ENCODE results near the gene SUN2. TPM values are rescaled to one million over a fixed set of nuclear protein-coding genes. Genes with fewer than 3 reads are reported as not detected.
A peak's percentile ranks its signal among the peaks of the same experiment; 100 is the strongest.

The SUN2 gene
- total RNA-seq, 1 donor from 2014 or later: 70.5 TPM

DNA sequence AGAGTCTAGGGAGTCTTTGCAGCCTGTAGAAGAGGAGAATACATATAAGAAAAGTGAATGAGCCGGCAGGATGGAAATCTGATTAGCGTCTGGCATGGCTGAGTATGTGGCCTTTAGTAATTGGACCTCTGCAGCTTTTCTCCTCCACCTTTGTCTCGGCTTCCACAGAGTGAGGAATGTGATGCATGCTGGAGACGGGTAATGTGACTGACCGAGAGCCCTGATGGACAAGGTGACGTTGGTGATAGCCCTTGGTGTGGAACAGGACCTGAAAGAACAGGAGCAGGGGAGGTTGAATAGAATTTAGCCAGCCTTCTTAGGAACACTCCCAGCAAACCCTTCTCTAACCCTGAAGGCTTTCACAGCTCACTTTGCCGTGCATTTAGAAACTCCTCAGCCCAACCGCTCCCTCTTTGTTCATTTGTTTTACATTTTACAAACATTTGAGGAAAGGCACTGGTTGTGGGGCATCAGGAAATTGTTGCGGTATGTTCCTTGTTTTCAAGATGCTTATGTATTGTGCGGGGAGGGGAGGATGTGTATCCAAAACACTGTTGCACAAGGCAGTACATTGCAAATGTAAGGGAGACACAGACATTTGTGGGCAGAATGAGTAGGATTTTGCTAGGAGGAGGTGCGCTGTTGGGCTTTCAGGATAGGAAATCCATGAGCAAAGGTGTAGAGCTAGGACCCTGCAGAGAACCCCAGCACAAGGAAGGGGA, 43.2 kb downstream of the SUN2 start:
- Mint-ChIP-seq H3K4me3 (no peak overlapping the region), H3K27ac (peak overlapping the region; percentile 57), H3K27me3 (no peaks in the 10 kb centered on the region), H3K36me3 (peaks cover 16% of the 10 kb centered on the region), H3K9me3 (no peaks in the 10 kb centered on the region), H3K4me1 (ENCODE audit: unreplicated experiment) (peaks cover 53% of the 10 kb centered on the region)
- DNase-seq (ENCODE audit: extremely low spot score, unreplicated experiment): no peak
- TF ChIP-seq CTCF (conservative IDR thresholded peaks at IDR 0.05): no peak

GRCh38 chr22:38710866-38711265, 44.9 kb downstream of the SUN2 start:
- peak overlapping the region; percentile 73 for H3K4me3 Mint-ChIP-seq
- TF ChIP-seq CTCF (conservative IDR thresholded peaks at IDR 0.05): no peak
- H3K27me3 Mint-ChIP-seq: no peaks in the 10 kb centered on the region
- peaks cover 6% of the 10 kb centered on the region for H3K36me3 Mint-ChIP-seq
- H3K9me3 Mint-ChIP-seq: no peaks in the 10 kb centered on the region
- peak overlapping the region; percentile 84 for H3K27ac Mint-ChIP-seq
- no peak for DNase-seq (ENCODE audit: extremely low spot score, unreplicated experiment)
- peaks cover 65% of the 10 kb centered on the region for H3K4me1 Mint-ChIP-seq (ENCODE audit: unreplicated experiment)

GRCh38 chr22:38710351-38710750, 45.4 kb downstream of the SUN2 start:
- DNase-seq (ENCODE audit: extremely low spot score, unreplicated experiment): no peak
- peak overlapping the region; percentile 84 for H3K27ac Mint-ChIP-seq
- H3K27me3 Mint-ChIP-seq: no peaks in the 10 kb centered on the region
- no peak overlapping the region for H3K4me3 Mint-ChIP-seq
- no peaks in the 10 kb centered on the region for H3K9me3 Mint-ChIP-seq
- peaks cover 6% of the 10 kb centered on the region for H3K36me3 Mint-ChIP-seq
- H3K4me1 Mint-ChIP-seq (ENCODE audit: unreplicated experiment): peaks cover 65% of the 10 kb centered on the region
- TF ChIP-seq CTCF (conservative IDR thresholded peaks at IDR 0.05): no peak

DNA sequence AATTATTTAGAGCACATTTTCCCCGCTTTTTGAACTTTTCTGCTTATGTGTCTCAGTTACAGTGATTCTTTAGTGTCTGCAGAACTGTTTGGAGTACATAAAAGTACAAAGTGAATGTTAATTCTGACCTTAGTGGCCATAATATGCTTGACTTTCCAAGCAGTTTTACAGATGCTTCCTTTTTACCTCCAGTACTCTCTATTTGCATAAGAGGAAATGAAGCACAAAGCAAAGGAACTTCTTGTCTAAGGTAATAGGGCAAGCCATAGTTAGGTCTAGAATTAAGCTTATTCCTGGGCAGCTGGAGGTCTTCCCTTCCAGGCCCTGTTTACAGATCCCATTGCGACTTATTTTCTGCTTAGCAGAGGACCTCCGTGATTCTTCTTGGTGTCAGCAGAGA, 46.5 kb downstream of the SUN2 start:
- Mint-ChIP-seq H3K4me1 (ENCODE audit: unreplicated experiment) (peaks cover 61% of the 10 kb centered on the region), H3K27me3 (no peaks in the 10 kb centered on the region), H3K4me3 (peak overlapping the region; percentile 37), H3K9me3 (no peaks in the 10 kb centered on the region), H3K27ac (no peak overlapping the region), H3K36me3 (peaks cover 6% of the 10 kb centered on the region)
- no peak for DNase-seq (ENCODE audit: extremely low spot score, unreplicated experiment)
- no peak for TF ChIP-seq CTCF (conservative IDR thresholded peaks at IDR 0.05)

GRCh38 chr22:38707984-38708383, 47.8 kb downstream of the SUN2 start:
- H3K4me3 Mint-ChIP-seq: peak overlapping the region; percentile 95

More at GRCh38 chr22:38707984-38708383, 47.8 kb downstream of the SUN2 start:
- H3K9me3 Mint-ChIP-seq: no peaks in the 10 kb centered on the region
- peak overlapping the region; percentile 44 for H3K27ac Mint-ChIP-seq
- H3K4me1 Mint-ChIP-seq (ENCODE audit: unreplicated experiment): peaks cover 50% of the 10 kb centered on the region
- DNase-seq (ENCODE audit: extremely low spot score, unreplicated experiment): no peak
- TF ChIP-seq CTCF (conservative IDR thresholded peaks at IDR 0.05): no peak
- H3K36me3 Mint-ChIP-seq: peaks cover 3% of the 10 kb centered on the region
- no peaks in the 10 kb centered on the region for H3K27me3 Mint-ChIP-seq
